Psoas muscle (tissue), 8 donors: ENCODE data around the gene TMX4. TPM values are rescaled to one million over a fixed set of nuclear protein-coding genes. Genes with fewer than 3 reads are reported as not detected.
A peak's percentile ranks its signal among the peaks of the same experiment; 100 is the strongest.

Source experiments
- ATAC-seq, 4 donors: fragments of 200-7000 bp; cut with Tn5 transposase; one replicate each; pipeline ENCODE4 v1.9.1; 2020; ENCODE audit warnings: moderate library complexity in 3 of 4, mild to moderate bottlenecking in 2 of 4
- DNase-seq, 2 donors: peaks; one replicate each; pipeline ENCODE4 v3.0.0-alpha.2; 2020
- H3K27ac ChIP-seq: fragments of 200-600 bp; one replicate; pipeline ENCODE4 v1.8.0; 2022
- H3K27me3 ChIP-seq, 3 donors: fragments of 200-600 bp in 1 of 3; one replicate each; pipeline versions ENCODE4 v1.6.1 to v1.8.0; 2013 to 2022; ENCODE audit warnings: low read length in 2 of 3, mild to moderate bottlenecking in 2 of 3, moderate library complexity in 1 of 3; ENCODE audit not compliant: insufficient read depth in 3 of 3
- H3K36me3 ChIP-seq, 2 donors: fragments of 200-600 bp in 1 of 2; one replicate each; pipeline versions ENCODE4 v1.6.1 to v1.8.0; 2013 to 2022; ENCODE audit warnings: low read depth in 1 of 2, mild to moderate bottlenecking in 1 of 2, moderate library complexity in 1 of 2; ENCODE audit not compliant: insufficient read depth in 1 of 2
- H3K4me1 ChIP-seq: fragments of 200-600 bp; one replicate; pipeline ENCODE4 v1.8.0; 2022
- H3K4me3 ChIP-seq: fragments of 200-600 bp; one replicate; pipeline ENCODE4 v1.8.0; 2022; ENCODE audit warnings: mild to moderate bottlenecking
- H3K9me3 ChIP-seq: fragments of 200-600 bp; one replicate; pipeline ENCODE4 v1.8.0; 2022
- WGBS, 3 donors: extraction: QIAGEN DNeasy Blood & Tissue Kit; methylation state at CpG; one replicate each; pipeline versions ENCODE4 v1.1.6 to v1.1.7; 2013; 5-methylcytosine and 5-hydroxymethylcytosine counted together
- intact Hi-C, 2 donors: fragments of 100-400 bp; cut with DNase I; formaldehyde crosslinking; loops; one replicate each; pipeline versions ENCODE4 v1.11.0 to v1.14.2; 2022
- polyA plus RNA-seq, 3 donors: library from polyadenylated mRNA; stranded (reverse); fragments of 200-250 nt; gene quantifications; one replicate each; pipeline ENCODE4 v1.2.3, GENCODE V29; 2013
- total RNA-seq, 4 donors: library from RNA; stranded (reverse); fragmentation: NEBNext Ultra II Directional in 2 of 4; extraction: Animal tissue kit (Norgen Biotek cat#: 25700) in 2 of 4; gene quantifications; one replicate each; pipeline versions ENCODE4 v1.2.1 to v1.2.4, GENCODE V29; 2021 to 2023
- TF ChIP-seq, protein P1 (sequence below): fragments of 200-600 bp; IDR thresholded peaks from one replicate; pipeline ENCODE4 v1.8.0; 2022; ENCODE audit warnings: antibody characterized with exemption
- donor health status: healthy with polysubstance abuse.
- donor health status: DM: no; HTN: no; CAD: no; lungs with moderate emphysema.
- donor health status: Bipolar disorder and iron deficiency.
- donor health status: healthy.
- donor health status: DM: yes; HTN: yes; CAD: no.
- donor health status: DM: no; HTN: no; CAD: no.
- donor health status: DM: no; HTN: no; CAD: no.
- donor health status: DM: yes; HTN: yes; CAD: no.

Gene TMX4
- total and polyA plus RNA-seq, 7 donors = 9.3 to 66.7 (median 42.7) TPM

DNA sequence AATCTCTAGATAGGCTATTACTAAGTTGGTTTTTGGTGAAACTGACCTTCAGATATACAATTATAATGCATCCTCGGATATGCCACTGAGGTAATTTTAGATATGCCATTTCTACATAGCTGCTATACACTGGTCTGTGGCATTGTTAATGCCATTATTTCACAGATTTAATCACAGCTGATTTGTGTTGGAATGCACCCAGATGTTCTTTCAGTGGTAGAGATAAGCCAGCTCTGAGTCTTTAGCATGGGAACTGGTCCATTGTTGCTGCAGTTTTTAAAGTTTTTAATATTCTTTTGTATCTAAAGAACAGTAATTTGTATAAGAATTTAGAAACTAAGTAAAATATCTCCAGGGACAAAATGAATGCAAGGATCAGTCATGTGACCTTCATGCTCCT lies 6.8 kb downstream of the TMX4 start:
- no peaks in the 10 kb centered on the region for H3K9me3 ChIP-seq
- H3K4me3 ChIP-seq = no peak overlapping the region
- H3K36me3 ChIP-seq = peaks cover 0 to 13% of the 10 kb centered on the region in 2 donors
- ATAC-seq (no peak), DNase-seq (no peak)
- no peaks in the 10 kb centered on the region for H3K27me3 ChIP-seq
- H3K27ac ChIP-seq = no peak overlapping the region
- intact Hi-C loops = no loop called here
- TF ChIP-seq, protein P1, sequence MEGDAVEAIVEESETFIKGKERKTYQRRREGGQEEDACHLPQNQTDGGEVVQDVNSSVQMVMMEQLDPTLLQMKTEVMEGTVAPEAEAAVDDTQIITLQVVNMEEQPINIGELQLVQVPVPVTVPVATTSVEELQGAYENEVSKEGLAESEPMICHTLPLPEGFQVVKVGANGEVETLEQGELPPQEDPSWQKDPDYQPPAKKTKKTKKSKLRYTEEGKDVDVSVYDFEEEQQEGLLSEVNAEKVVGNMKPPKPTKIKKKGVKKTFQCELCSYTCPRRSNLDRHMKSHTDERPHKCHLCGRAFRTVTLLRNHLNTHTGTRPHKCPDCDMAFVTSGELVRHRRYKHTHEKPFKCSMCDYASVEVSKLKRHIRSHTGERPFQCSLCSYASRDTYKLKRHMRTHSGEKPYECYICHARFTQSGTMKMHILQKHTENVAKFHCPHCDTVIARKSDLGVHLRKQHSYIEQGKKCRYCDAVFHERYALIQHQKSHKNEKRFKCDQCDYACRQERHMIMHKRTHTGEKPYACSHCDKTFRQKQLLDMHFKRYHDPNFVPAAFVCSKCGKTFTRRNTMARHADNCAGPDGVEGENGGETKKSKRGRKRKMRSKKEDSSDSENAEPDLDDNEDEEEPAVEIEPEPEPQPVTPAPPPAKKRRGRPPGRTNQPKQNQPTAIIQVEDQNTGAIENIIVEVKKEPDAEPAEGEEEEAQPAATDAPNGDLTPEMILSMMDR = no peak
- 65 to 90% (median 78%) methylated on average over 1 of the region's 1 CpG for WGBS, 3 donors
- peaks cover 4% of the 10 kb centered on the region for H3K4me1 ChIP-seq

DNA sequence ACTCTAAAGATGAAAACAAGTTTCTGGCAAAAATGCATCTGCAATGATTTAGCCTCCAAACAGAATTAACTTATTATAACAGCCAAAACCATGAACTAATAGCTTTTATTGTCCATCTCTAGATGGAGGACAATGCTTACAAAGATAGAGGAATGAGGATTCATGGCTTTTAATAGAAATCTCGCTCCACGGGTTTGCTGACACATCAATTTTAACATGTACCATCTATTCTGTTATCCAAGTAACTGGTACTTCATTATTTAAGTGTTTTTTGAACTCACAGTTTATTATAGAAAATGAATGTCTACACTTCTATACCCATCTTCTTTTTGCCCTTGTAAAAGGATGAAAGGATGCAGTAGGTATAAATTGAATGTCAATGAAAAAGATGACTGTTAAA lies 10.8 kb downstream of the TMX4 start:
- Histone ChIP-seq H3K4me3 (no peak overlapping the region), H3K27ac (no peak overlapping the region), H3K4me1 (peaks cover 3% of the 10 kb centered on the region), H3K36me3 (peaks cover 0 to 17% of the 10 kb centered on the region in 2 donors), H3K9me3 (no peaks in the 10 kb centered on the region), H3K27me3 (no peaks in the 10 kb centered on the region)
- WGBS, 3 donors = 75 to 93% (median 81%) methylated on average over 2 of the region's 2 CpGs
- intact Hi-C loops = no loop called here
- ATAC-seq (no peak), DNase-seq (no peak)
- TF ChIP-seq, protein P1 = no peak

DNA sequence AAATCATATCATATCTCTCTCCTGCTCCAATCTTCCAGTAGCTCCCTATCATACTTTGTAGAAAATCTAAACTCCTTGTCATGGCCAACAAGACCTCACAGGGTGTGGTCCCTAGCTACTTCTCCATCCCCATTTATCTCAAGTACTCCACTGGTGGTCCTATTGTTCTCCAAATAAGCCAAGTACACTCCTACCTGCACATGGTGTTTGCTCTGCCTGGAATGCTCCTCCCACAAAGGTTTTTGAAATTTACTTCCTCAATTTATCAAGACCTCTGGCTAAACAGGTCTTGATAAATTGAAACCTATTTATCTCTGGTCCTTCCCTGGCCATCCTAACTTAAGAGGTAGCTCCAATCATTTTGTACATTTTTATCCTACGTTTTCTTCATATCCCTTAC lies 12.1 kb downstream of the TMX4 start:
- Histone ChIP-seq H3K4me3 (no peak overlapping the region), H3K36me3 (peaks cover 0 to 17% of the 10 kb centered on the region in 2 donors), H3K9me3 (no peaks in the 10 kb centered on the region), H3K27me3 (no peaks in the 10 kb centered on the region), H3K4me1 (peaks cover 3% of the 10 kb centered on the region), H3K27ac (no peak overlapping the region)
- TF ChIP-seq, protein P1 = no peak
- DNase-seq = no peak
- 97% methylated on average over 1 of the region's 1 CpG for WGBS, 3 donors
- ATAC-seq = no peak
- intact Hi-C loops = no loop called here

DNA sequence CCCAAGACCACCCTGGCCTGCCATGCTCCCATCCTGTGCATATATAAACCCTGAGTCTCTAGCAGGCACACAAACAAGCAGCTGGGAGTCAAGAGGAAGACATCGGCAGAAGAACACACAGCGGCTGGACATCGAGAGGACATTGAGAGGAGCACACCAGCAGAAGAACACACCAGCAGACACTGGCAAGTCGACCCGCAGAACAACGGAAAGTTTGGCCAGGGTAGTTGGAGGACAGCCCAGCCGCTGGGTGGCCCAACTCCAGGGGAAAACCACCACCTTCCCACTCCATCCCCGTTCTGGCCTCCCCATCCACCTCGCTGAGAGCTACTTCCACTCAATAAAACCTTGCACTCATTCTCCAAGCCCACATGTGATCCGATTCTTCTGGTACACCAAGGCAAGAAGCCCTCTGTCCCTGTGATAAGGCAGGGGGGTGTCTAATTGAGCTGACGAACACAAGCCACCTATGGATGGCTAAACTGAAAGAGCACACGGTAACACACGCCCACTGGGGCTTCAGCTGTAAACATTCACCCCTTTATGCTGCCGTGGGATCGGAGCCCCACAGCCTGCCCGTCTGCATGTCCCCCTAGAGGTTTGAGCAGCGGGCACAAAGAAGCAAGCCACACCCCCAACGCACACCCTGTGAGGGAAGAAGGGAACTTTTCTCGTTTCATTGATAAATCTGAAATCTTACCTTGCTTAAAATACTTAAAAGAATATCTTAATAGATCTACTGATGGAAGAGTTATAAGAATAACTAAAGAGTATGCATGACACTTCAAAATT lies 13.8 kb downstream of the TMX4 start:
- ATAC-seq = peak in 1 of 4 donors; percentile 22
- intact Hi-C loops = no loop called here
- no peak for DNase-seq
- H3K27me3 ChIP-seq = no peaks in the 10 kb centered on the region
- no peak overlapping the region for H3K27ac ChIP-seq
- 72 to 82% (median 79%) methylated on average over 19 of the region's 19 CpGs for WGBS, 3 donors
- no peaks in the 10 kb centered on the region for H3K9me3 ChIP-seq
- TF ChIP-seq, protein P1 = no peak
- H3K4me1 ChIP-seq = peaks cover 3% of the 10 kb centered on the region
- H3K4me3 ChIP-seq = no peak overlapping the region
- H3K36me3 ChIP-seq = peaks cover 0 to 30% of the 10 kb centered on the region in 2 donors
